Kidney epithelial cell (primary cell): ENCODE measurements around the gene CAPZA1. TPM values are rescaled to one million over a fixed set of nuclear protein-coding genes. Genes with fewer than 3 reads are reported as not detected.
"Not testable (repeated sequence)": the region's sequence is repeated elsewhere in the genome, so short reads cannot be mapped to it uniquely, and the experiment has no call there.

Source experiments
- DNase-seq: peaks from one replicate; pipeline ENCODE4 v3.0.0-alpha.2; 2010; ENCODE audit warnings: low read depth
- H3K27me3 ChIP-seq: 2 replicates; pipeline ENCODE4 v1.6.0; 2011; ENCODE audit warnings: low read length; ENCODE audit not compliant: control insufficient read depth, insufficient read depth
- H3K36me3 ChIP-seq: 2 replicates; pipeline ENCODE4 v1.5.1; 2011; ENCODE audit warnings: low read length; ENCODE audit not compliant: control insufficient read depth, insufficient read depth
- H3K4me3 ChIP-seq: 2 replicates; pipeline ENCODE4 v1.5.1; 2011; ENCODE audit warnings: low read depth, mild to moderate bottlenecking, control low read depth, low read length
- CTCF ChIP-seq: IDR thresholded peaks from 2 replicates; pipeline ENCODE4 v1.5.1; 2011; ENCODE audit warnings: mild to moderate bottlenecking, moderate library complexity, low read length, control low read depth, inconsistent platforms; ENCODE audit not compliant: insufficient read depth, poor library complexity, severe bottlenecking
- total RNA-seq: library from RNA; depleted of rRNA; stranded (reverse); fragments of >200 nt; gene quantifications from 2 replicates; pipeline ENCODE4 v1.2.3, GENCODE V29; 2015

Gene CAPZA1
- total RNA-seq, 1 donor from 2014 or later, result 193 TPM

GRCh38 chr1:112605633-112606327, 13.9 kb upstream of the CAPZA1 start:
- DNase-seq, result no peak
- H3K4me3 ChIP-seq, result no peak overlapping the region
- TF ChIP-seq CTCF, result no peak
- H3K36me3 ChIP-seq, result no peaks in the 10 kb centered on the region
- H3K27me3 ChIP-seq, result no peaks in the 10 kb centered on the region

GRCh38 chr1:112614460-112615065, 5.1 kb upstream of the CAPZA1 start:
- peak; percentile 61 for TF ChIP-seq CTCF
- Histone ChIP-seq H3K36me3 (no peaks in the 10 kb centered on the region), H3K27me3 (no peaks in the 10 kb centered on the region), H3K4me3 (no peak overlapping the region)
- no peak for DNase-seq

GRCh38 chr1:112618114-112618720, 1.4 kb upstream of the CAPZA1 start:
- TF ChIP-seq CTCF, result no peak
- peak overlapping the region; percentile 100 for H3K4me3 ChIP-seq
- no peak for DNase-seq
- no peaks in the 10 kb centered on the region for H3K27me3 ChIP-seq
- H3K36me3 ChIP-seq, result no peaks in the 10 kb centered on the region

GRCh38 chr1:112618721-112619517, 713 bp upstream of the CAPZA1 start, which contains the start of gene ST7L:
Gene ST7L (minus strand): TSS chr1:112619141. CDS start chr1:112619113, 28 bp downstream.
- no peaks in the 10 kb centered on the region for H3K36me3 ChIP-seq
- H3K4me3 ChIP-seq, result peak within 1 kb of the TSS; percentile 100
- no peak for TF ChIP-seq CTCF
- no peaks in the 10 kb centered on the region for H3K27me3 ChIP-seq
- DNase-seq, result peak; percentile 26

GRCh38 chr1:112620377-112620695, 704 bp downstream of the CAPZA1 start:
- peak overlapping the region; percentile 100 for H3K4me3 ChIP-seq
- no peaks in the 10 kb centered on the region for H3K36me3 ChIP-seq
- DNase-seq, result no peak
- TF ChIP-seq CTCF, result no peak
- H3K27me3 ChIP-seq, result no peaks in the 10 kb centered on the region

GRCh38 chr1:112624493-112624892, 4.9 kb downstream of the CAPZA1 start:
- not testable (repeated sequence) for H3K4me3 ChIP-seq, DNase-seq, H3K36me3 ChIP-seq, H3K27me3 ChIP-seq
